Ascending aorta (tissue), 2 donors: ENCODE results near the gene CTNND2. TPM values are rescaled to one million over a fixed set of nuclear protein-coding genes. Genes with fewer than 3 reads are reported as not detected.

Experiments used
- DNase-seq, 2 donors: peaks; one replicate each; pipeline ENCODE4 v3.0.0-alpha.2; 2019; ENCODE audit warnings: low spot score in 2 of 2
- H3K27ac ChIP-seq, 2 donors: fragments of 200-600 bp; sonication (generic); one replicate each; pipeline ENCODE4 v1.5.1; 2016 to 2017; ENCODE audit warnings: mild to moderate bottlenecking in 1 of 2
- H3K27me3 ChIP-seq: fragments of 200-600 bp; sonication (generic); one replicate; pipeline ENCODE4 v1.5.1; 2017
- H3K36me3 ChIP-seq, 2 donors: fragments of 200-600 bp; sonication (generic); one replicate each; pipeline ENCODE4 v1.5.1; 2016
- H3K4me1 ChIP-seq, 2 donors: fragments of 200-600 bp; sonication (generic); one replicate each; pipeline ENCODE4 v1.5.1; 2016 to 2017; ENCODE audit warnings: mild to moderate bottlenecking in 1 of 2
- H3K4me3 ChIP-seq, 2 donors: fragments of 200-600 bp; sonication (generic); one replicate each; pipeline ENCODE4 v1.5.1; 2016 to 2017; ENCODE audit warnings: mild to moderate bottlenecking in 1 of 2
- H3K9me3 ChIP-seq, 2 donors: fragments of 200-600 bp; sonication (generic); one replicate each; pipeline ENCODE4 v1.5.1; 2016
- intact Hi-C: fragments of 100-400 bp; cut with DNase I; formaldehyde crosslinking; loops from one replicate; pipeline ENCODE4 v1.15.1; 2023
- total RNA-seq: library from RNA; depleted of rRNA; stranded (reverse); fragments of >200 nt; gene quantifications from one replicate; pipeline ENCODE4 v1.1.0, GENCODE V29; 2016
- TF ChIP-seq, protein P1 (sequence below), 3 experiments: fragments of 200-600 bp in 2 of 3; fragments of 450-650 bp in 1 of 3; sonication (generic) in 2 of 3; IDR thresholded peaks; one replicate each; pipeline ENCODE4 v1.5.1; 2016 to 2019; ENCODE audit warnings: antibody characterized with exemption in 3 of 3, mild to moderate bottlenecking in 1 of 3, moderate library complexity in 1 of 3

CTNND2 gene
- total RNA-seq, 1 donor from 2014 or later, result 0.11 TPM

DNA sequence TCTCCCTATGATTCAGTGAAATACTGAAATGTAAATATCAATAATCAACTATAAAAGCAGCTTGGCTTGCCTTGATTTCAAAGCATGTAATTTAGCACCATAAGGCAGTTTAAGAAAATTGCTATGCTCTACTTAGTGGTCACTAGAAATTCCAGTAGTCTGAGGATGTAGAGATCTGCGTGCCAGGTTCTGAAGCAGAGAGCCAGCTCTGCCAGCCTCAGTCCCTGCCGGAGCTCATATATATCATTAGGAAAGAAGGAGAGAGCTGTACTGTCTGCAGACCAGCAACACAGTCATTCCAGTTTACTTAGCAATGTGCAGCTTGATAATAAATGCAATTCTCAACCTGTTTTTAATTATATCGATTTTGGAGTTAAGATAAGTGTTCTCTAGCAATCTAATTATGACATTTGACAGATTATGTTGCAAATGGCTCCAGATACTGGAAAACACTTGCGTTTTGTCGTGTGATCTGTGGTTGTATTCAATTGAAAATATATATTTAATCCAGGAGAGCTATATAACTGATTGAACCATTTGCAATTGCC lies 540.5 kb downstream of the CTNND2 start:
- intact Hi-C loops, result no loop called here
- Histone ChIP-seq H3K4me3 (no peak overlapping the region), H3K4me1 (no peaks in the 10 kb centered on the region), H3K9me3 (no peaks in the 10 kb centered on the region), H3K36me3 (no peaks in the 10 kb centered on the region), H3K27me3 (no peaks in the 10 kb centered on the region), H3K27ac (no peak overlapping the region)
- DNase-seq, result no peak
- TF ChIP-seq, protein P1, sequence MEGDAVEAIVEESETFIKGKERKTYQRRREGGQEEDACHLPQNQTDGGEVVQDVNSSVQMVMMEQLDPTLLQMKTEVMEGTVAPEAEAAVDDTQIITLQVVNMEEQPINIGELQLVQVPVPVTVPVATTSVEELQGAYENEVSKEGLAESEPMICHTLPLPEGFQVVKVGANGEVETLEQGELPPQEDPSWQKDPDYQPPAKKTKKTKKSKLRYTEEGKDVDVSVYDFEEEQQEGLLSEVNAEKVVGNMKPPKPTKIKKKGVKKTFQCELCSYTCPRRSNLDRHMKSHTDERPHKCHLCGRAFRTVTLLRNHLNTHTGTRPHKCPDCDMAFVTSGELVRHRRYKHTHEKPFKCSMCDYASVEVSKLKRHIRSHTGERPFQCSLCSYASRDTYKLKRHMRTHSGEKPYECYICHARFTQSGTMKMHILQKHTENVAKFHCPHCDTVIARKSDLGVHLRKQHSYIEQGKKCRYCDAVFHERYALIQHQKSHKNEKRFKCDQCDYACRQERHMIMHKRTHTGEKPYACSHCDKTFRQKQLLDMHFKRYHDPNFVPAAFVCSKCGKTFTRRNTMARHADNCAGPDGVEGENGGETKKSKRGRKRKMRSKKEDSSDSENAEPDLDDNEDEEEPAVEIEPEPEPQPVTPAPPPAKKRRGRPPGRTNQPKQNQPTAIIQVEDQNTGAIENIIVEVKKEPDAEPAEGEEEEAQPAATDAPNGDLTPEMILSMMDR (IDR thresholded peaks at IDR 0.05), result no peak

DNA sequence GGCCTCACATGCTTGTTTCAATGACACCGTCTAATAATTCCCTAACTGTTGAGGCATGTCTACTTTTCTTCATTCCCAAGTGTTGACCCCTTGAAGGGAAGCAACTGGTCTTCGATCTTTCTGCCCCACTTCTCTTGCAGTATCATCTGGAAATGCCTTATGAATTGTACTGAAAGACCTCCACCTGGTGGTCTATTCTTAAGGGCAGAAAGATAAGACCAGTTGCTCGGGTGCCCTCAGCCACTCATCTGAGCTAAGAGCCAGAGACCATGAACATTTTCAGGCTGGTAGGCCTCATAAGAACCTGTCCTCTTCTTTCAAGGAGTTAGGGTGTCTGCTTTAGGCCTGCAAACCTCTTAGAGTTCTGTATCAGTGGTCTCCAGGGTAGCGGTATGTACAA lies 542.5 kb downstream of the CTNND2 start:
- Histone ChIP-seq H3K4me3 (no peak overlapping the region), H3K27ac (no peak overlapping the region), H3K36me3 (no peaks in the 10 kb centered on the region), H3K9me3 (no peaks in the 10 kb centered on the region), H3K27me3 (no peaks in the 10 kb centered on the region), H3K4me1 (no peaks in the 10 kb centered on the region)
- TF ChIP-seq, protein P1 (IDR thresholded peaks at IDR 0.05), result no peak
- intact Hi-C loops, result no loop called here
- DNase-seq, result no peak

DNA sequence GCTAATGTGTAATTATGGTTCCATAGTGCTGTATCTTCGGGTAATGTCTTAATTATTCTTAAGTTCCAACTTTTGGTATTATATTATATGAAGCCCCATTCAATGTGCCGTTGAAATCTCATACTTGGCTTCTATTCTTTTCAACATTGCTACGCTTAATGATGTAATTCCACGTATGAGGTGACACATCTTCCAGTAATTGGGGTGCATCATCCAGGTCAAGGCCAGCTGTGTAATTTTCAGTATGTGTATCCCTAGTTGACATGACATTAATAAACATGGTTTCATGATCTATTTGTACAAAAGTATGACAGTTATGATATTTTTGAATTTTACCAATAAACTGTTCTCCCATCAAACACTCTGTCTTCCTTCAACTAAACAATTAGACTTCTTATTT lies 546.3 kb downstream of the CTNND2 start:
- Histone ChIP-seq H3K4me3 (no peak overlapping the region), H3K36me3 (no peaks in the 10 kb centered on the region), H3K4me1 (no peaks in the 10 kb centered on the region), H3K27ac (no peak overlapping the region), H3K9me3 (peaks cover 0 to 6% of the 10 kb centered on the region in 2 donors), H3K27me3 (no peaks in the 10 kb centered on the region)
- TF ChIP-seq, protein P1 (IDR thresholded peaks at IDR 0.05), result no peak
- intact Hi-C loops, result no loop called here
- DNase-seq, result no peak

DNA sequence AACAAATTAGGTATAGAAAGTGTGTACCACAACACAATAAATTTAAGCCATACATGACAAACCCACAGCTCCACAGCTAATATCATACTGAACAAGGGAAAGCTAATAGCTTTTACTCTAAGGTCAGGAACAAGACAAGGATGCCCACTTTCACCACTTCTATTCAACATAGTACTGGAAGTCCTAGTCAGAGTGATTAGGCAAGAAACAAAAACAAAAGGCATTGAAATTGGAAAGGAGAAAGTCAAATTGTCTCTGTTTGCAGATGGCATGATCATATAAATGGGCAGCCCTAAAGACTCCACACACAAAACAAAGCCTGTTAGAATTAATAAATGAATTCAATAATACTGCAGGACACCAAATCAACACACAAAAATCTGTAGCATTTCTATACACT lies 548.8 kb downstream of the CTNND2 start:
- DNase-seq, result no peak
- intact Hi-C loops, result no loop called here
- peaks cover 0 to 6% of the 10 kb centered on the region in 2 donors for H3K9me3 ChIP-seq
- no peak overlapping the region for H3K4me3 ChIP-seq
- H3K4me1 ChIP-seq, result no peaks in the 10 kb centered on the region
- H3K27me3 ChIP-seq, result no peaks in the 10 kb centered on the region
- no peak overlapping the region for H3K27ac ChIP-seq
- TF ChIP-seq, protein P1 (IDR thresholded peaks at IDR 0.05), result no peak
- no peaks in the 10 kb centered on the region for H3K36me3 ChIP-seq

DNA sequence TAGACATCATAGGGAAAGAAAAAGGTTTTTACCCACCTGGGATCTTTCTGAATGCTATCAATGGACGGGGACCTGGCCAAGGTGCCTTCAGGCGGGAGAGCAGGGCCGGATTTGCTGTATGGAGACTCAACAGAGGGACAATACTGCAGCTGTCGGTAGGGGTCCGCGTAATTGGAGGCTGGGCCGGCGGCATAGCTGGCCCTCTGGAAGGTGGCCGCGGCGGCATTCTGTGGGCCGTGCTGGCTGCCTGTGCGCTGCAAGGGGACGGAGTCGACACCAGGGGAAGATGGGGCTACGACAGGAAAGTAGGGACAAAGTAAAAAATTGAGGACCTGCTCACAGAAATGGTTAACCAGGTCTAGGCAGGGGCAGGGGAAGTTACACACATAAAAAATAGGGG lies 557.9 kb downstream of the CTNND2 start:
- Histone ChIP-seq H3K4me1 (no peaks in the 10 kb centered on the region), H3K36me3 (no peaks in the 10 kb centered on the region), H3K27me3 (no peaks in the 10 kb centered on the region), H3K4me3 (no peak overlapping the region), H3K27ac (no peak overlapping the region), H3K9me3 (no peaks in the 10 kb centered on the region)
- no peak for DNase-seq
- TF ChIP-seq, protein P1 (IDR thresholded peaks at IDR 0.05), result no peak
- intact Hi-C loops, result no loop called here
